ENCODE results near the gene NUAK2.

NUAK2 gene

DNA sequence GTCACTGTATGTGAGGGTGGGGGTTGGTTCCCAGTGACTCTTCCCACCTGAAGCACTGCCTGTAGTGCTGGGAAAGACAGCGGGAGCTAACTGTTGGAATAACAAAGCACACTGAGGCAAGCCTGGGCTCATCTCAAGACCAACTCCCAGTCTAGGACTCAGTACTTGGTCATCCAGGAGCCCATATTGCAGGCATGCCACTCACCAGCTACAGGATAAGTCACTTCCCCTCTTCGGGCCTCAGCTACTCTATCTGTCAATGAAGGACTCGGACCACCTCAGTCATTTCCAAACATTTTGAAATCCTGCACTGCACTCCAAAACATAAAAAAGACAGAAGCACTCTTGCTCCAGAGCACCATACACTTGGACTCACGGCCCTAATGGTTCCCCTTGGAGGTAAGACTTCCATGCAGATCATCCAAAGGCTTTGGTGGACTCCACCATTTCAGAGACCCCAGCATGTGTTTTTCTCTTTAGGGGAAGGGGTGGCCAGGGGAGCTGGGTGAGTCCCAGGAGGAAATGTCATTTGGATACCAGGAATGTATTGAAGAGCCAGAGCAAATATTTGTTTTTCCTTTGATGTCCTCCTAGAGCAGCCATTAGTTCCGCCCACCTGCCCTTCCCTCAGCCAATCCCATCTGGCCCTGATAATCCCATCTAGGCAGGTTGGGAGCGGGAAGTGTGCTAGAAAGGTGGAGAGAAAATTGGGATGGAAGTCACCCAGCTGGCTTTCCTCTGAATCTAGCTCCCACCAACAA lies 3.1 kb downstream of the NUAK2 start:
- TF ChIP-seq ZNF274 (IDR thresholded peaks at IDR 0.05; ENCODE audit: low read depth, low read length): no peak
- H3K4me3 ChIP-seq (ENCODE audit: low read length): no peak overlapping the region

DNA sequence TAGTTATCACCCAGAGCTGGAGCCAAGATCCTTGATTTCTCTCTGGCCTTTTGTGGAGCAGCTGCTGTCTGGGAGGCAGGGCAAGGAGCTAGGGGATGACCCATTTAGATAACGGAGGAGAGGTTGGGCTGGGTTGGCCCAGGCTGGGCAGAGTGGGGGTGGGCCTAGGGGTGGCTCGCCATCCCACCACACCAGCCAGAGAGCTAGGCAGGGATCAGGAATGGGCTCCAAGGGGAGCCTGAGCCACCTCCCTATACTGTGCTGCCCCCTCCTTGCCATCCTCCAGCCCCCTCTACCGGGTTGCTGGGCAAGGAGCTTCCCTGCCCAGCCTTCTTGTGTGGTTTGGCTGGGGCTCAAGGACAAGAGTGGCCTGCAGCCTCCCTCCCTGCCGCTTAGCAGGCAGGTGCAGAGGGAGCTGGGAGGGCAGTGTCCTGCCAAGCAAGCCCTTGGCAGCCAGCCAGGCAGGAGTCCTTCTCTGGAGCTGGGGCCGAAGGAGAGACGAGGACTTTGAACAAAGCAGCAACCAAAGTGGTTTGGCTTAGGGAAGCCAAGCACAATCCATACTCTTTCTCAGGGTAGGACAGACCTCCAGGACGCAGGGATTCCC lies 4.1 kb downstream of the NUAK2 start:
- no peak for TF ChIP-seq ZNF274 (IDR thresholded peaks at IDR 0.05; ENCODE audit: low read depth, low read length)
- no peak overlapping the region for H3K4me3 ChIP-seq (ENCODE audit: low read length)

DNA sequence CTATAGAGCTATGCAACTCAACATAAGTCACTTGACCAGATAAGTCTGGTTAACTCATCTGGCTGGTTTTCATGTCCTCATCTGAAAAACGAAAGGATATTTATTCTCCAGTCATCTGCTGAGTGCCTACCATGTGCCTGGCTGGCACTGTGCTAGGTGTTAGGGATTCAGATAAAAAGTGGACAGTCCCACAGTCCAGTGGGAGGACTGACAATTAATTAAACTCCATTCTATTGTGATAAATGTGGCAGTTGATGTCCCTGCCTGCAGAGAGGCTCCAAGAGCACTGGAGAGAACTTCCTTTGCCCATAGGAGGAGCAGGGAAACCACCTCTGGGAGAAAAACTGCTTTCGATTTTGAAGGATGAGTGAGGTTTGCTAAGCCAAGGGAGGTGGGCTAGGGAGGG lies 5.4 kb downstream of the NUAK2 start:
- H3K4me3 ChIP-seq (ENCODE audit: low read length): no peak overlapping the region
- TF ChIP-seq ZNF274 (IDR thresholded peaks at IDR 0.05; ENCODE audit: low read depth, low read length): no peak

DNA sequence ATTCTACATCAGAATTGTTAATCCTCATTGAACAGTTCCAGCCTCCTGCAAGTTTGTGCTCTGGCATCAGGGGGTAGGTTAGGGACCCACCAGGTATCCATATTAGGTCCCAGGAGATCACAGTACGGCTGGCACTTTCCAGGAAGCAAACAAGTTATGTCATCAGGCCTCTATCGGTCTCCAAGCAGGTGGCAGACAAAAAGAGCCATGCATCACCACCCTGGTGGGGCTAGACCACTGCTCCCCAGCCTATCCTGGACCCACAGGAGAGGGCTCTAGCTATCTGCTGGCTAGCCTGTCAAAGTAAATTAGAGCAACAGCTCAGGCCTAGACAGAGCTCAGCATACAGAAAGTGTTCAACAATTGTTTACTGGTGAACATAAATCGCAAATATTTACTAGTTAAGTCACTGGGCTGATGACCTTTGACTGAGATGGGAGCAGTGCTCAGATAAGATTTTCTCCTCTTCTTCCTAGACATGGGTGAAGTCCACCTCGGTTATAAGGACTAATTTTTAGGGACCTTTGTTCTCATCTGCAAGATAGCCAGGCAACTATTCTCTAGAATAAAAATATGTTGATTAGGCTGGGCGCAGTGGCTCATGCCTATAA lies 6.4 kb downstream of the NUAK2 start:
- H3K4me3 ChIP-seq (ENCODE audit: low read length): no peak overlapping the region
- no peak for TF ChIP-seq ZNF274 (IDR thresholded peaks at IDR 0.05; ENCODE audit: low read depth, low read length)

DNA sequence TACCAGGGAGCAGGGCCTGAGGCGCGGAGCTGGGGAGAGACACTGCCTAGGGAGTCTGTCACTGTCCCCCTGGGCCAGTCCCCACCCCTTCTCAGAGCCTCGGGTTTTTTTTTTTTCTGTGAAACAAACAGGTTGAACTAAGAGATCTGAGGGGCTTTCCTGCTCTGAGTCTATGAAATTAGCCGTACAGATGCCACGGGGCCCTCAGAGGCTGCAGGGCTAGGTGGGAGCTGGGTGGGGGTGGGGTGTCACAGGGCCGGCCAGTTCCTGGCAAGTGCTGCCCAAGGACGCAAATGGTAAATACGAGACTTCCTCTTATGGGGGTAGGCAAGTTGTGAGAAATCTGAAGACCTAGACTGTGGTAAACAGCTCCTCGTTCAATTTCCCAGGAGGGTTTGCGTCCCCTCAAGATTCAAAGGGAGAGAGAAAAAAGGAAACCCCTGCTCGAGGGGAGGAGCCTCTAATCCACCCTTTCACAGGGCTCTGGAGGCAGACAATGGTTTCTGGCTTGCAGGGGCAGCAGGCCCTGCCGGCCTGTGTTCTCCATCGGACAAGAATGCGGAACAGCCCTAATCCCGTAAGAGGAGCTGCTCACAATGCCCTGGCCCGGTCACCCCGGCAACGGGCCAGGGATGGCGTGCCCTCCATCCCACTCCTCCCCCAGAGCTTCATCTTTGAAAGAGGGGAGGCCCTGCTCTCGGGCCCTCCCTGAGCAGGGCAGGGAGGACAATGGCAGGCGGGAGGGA lies 7.8 kb downstream of the NUAK2 start:
- no peak for TF ChIP-seq ZNF274 (IDR thresholded peaks at IDR 0.05; ENCODE audit: low read depth, low read length)
- H3K4me3 ChIP-seq (ENCODE audit: low read length): no peak overlapping the region

DNA sequence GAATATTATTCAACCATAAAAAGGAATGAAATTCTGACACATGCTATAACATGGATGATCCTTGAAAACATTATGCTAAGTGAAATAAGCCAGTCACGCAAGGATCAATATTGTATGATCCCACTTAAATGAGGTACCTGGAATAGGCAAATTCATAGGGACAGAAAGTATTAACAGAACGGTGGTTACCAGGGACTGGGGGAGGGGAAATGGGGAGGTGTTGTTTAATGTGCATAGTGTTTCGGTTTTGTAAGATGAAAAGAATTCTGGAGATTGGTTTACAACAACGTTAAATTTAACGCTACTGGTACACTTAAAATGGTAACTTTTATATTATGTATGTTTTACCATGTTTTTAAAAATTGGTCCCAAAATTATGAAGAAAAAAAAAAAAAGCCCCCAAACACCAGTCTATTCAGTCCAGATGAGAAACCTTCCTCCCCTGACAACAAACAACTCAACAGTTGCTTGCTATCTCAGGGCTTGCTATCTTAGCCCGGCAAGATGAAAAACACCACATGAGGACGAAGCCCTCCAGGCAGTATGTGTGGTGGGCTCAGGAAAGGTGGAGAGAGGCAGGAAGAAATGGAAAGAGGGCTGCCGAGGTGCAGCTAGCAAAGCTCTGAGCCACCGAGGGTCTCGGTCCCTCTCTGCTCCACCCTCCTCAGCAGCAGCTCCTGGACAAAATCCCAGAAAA lies 8.5 kb downstream of the NUAK2 start:
- H3K4me3 ChIP-seq (ENCODE audit: low read length): no peak overlapping the region
- TF ChIP-seq ZNF274 (IDR thresholded peaks at IDR 0.05; ENCODE audit: low read depth, low read length): no peak

DNA sequence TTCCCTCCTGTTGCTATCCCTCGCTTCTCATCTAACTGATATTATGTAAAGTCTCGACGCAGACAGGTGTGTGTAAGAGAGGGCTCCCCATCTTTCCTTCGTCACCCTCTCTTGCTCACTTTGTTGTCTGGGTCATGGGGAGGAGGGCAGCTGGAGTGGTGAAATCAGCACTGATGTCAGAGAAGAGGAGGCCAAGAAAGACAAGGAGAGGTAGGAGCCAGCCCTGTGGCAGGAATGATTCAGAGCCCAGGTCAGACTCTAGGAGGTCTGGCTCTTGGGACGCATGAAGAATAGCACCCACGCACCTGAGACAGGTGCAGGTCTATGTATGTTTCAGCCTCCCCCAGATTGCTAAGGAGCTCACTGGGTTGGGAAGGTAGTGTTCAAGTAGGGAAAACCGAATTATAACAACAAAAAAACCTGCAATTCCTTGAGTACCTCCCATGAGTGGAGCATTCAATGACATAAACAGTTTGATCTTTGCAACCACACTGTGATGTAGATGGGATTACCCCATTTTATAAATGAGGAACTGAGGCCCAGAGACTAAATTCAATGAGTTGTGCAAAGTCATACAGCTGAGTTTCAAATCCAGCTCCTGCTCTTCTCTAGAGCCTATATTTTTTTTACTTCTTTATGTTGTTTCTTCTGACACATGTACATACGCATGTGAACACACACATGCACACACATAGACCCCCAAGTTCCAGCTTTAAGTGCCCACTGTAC lies 10.4 kb downstream of the NUAK2 start:
- no peak for TF ChIP-seq ZNF274 (IDR thresholded peaks at IDR 0.05; ENCODE audit: low read depth, low read length)
- H3K4me3 ChIP-seq (ENCODE audit: low read length): no peak overlapping the region

DNA sequence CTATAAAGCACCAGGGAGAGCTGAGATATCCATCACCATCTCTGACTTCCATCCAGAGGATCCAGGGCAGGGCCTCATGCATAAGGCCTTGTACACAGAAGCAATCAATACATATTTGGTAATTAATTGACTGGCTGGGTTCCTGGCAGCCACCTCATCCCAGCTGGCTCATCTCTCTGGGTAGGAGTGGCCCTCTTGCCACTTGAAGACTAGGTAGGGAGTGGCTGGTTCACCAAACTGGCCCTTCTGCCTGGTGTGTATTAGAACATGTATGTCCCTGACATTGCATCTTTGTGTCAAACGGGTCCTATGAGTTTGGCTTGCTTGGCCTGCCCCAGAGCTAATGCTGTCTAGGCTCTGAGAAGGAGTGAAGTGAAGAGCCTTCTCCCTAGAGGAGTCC lies 11.8 kb downstream of the NUAK2 start:
- H3K4me3 ChIP-seq (ENCODE audit: low read length): no peak overlapping the region
- no peak for TF ChIP-seq ZNF274 (IDR thresholded peaks at IDR 0.05; ENCODE audit: low read depth, low read length)

DNA sequence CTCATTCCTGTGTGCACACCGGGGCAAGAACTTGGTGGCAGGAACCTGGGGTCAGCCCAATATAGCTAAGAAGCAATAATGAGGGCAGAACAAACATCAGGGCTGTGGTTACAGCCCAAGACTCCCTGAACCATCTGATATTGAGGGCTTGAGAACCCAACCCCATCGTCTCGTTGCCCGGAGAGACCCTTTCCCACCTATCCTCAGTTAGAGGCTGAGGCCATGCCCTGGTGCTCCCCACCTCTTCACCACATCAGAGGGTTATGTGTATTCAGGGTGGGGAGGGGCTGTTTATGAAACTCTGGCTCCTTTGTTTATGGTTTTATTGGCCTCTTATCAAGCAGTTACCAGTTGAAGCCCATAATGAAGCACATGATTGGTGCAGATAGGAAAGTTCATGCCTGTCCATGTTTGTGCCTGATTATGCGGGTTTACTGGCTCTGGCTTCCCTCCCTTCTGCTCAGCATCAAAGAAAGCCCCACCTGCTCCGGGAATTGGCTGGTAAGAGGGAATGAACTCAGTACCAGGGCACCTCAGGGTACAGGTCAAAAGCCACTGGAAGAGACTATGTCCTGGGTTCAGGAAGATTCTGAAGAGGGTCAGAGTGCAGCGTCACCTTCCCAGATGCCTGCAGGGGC lies 14.5 kb downstream of the NUAK2 start:
- TF ChIP-seq ZNF274 (IDR thresholded peaks at IDR 0.05; ENCODE audit: low read depth, low read length): no peak
- no peak overlapping the region for H3K4me3 ChIP-seq (ENCODE audit: low read length)

DNA sequence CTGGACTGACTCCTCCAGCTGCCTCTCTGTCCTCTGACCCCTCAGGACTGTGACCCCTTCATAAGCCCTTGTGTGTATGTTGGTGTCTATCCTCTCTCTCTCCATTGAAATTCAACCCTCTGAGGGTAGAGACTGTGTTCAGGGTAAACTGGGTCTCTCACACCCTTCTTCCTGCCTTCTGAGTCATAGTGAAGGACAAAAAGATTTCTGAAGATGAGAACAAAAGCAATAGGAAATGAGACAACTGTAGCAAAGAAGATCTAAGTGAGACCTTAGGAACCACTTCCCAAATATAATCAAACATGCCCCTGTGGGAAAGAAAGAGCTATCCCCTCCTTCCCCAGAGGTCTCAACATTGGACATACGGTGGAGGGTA lies 16.9 kb downstream of the NUAK2 start:
- H3K4me3 ChIP-seq (ENCODE audit: low read length): no peak overlapping the region
- TF ChIP-seq ZNF274 (IDR thresholded peaks at IDR 0.05; ENCODE audit: low read depth, low read length): no peak

DNA sequence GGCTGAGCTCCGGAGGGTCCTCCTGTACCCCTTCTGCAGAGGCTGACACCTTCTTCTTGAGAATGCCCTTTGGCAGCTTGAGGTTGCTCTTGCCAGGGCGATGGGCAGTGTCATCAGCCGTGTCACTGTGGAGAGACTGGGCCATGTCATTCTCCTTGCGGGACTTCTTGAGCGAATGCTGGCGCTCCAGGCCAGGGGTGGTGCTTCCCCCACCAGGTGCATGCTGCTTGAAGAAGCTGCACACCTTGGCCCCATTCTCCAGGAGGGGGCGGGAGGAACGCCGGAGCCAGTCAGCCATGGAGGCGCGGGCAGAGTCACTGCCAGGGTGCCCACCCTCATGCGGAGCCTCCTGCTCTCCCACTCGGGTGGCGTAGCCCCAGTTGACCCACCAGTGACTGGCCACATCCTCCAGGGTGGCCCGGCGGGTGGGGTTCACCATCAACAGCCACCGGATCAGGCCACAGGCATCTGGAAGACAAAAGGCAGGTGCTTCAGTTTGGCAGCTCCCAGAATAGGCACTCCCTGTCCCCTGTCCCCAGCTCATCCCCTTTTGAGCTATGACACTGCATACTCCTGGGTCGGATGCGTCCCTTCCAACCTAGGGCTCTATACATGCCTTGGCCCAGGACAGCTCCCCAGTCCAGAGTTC lies 17.4 kb downstream of the NUAK2 start:
- no peak for TF ChIP-seq ZNF274 (IDR thresholded peaks at IDR 0.05; ENCODE audit: low read depth, low read length)
- no peak overlapping the region for H3K4me3 ChIP-seq (ENCODE audit: low read length)

DNA sequence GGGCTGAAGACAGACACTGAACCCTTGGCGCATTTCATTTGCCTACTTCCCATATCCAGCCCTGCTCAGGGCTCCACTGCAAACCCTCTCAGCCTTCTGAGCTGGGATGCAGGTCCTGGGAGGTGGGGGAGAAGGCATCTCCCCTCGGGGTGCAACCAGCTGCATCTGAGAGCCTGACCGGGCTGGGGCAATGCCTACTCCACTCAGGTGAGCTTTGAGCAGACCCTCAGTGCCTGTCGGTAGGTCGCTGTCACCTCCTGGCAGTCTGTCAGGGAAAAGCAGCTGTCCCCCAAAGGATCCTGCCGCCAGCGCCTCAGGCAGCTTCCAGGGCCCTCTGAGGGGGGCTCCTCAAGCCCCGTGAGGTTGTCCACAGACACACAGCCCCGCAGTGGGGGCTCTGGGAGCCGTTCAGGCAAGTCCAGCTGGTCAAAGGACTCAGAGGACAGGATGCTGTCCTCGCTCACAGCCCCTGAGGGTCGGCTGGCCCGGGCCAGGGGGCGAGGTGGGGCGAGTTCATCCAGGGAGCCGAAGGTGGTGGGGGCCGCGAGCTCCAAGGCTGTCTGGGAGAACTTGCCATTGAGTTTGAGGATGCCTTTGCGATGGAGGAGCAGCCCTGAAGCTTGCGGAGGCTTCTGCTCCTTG lies 18.2 kb downstream of the NUAK2 start:
- H3K4me3 ChIP-seq (ENCODE audit: low read length): no peak overlapping the region
- TF ChIP-seq ZNF274 (IDR thresholded peaks at IDR 0.05; ENCODE audit: low read depth, low read length): no peak
